GM08714 (cell line): ENCODE results near the gene NXNL1.
"Not testable (repeated sequence)": the region's sequence is repeated elsewhere in the genome, so short reads cannot be mapped to it uniquely, and the experiment has no call there.

Experiments used
- H3K4me3 ChIP-seq: fragments of 200-500 bp; sonication (Bioruptor generic); 2 replicates; pipeline ENCODE4 v1.5.1; 2014; ENCODE audit warnings: mild to moderate bottlenecking, low read length, inconsistent platforms
- ZNF274 ChIP-seq: IDR thresholded peaks from 2 replicates; pipeline ENCODE4 v1.6.1; 2012; ENCODE audit warnings: mild to moderate bottlenecking, low read depth, low read length

NXNL1 gene, protein sequence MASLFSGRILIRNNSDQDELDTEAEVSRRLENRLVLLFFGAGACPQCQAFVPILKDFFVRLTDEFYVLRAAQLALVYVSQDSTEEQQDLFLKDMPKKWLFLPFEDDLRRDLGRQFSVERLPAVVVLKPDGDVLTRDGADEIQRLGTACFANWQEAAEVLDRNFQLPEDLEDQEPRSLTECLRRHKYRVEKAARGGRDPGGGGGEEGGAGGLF

DNA sequence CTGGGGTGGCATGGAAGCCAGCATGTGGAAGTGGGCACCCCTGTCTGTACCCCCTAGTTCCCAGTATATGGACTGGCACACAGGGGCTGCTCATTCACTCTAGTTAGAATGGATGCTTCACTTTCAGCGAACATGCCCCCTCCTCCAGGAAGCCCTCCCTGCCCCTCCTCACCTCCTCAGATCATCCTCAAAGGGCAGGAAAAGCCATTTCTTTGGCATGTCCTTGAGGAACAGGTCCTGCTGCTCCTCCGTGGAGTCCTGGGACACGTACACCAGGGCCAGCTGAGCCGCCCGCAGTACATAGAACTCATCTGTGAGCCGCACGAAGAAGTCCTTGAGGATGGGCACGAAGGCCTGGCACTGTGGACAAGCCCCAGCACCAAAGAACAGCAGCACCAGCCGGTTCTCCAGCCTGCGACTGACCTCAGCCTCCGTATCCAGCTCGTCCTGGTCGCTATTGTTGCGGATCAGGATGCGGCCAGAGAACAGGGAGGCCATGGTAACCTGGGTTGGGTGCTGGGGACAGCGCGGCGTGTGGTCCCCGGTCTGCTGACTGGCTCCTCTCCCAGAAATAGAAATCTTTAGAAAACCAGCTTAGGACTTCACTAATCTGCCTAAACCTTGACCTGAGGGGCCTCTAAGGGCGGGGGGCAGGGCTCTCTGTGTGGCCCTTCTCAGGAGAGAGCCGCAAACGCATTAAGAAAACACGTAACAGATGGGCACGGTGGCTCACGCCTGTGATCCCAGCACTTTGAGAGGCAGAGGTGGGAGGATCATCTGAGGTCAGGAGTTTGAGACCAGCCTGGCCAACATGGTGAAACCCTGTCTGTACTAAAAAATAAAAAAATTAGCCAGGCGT is at the start of gene NXNL1:
NXNL1 (minus strand) TSS at position 555 of the 859 bp plus-strand sequence; CDS start at position 498, 57 bp downstream.
- no peak within 1 kb of the TSS for H3K4me3 ChIP-seq
- no peak for TF ChIP-seq ZNF274

DNA sequence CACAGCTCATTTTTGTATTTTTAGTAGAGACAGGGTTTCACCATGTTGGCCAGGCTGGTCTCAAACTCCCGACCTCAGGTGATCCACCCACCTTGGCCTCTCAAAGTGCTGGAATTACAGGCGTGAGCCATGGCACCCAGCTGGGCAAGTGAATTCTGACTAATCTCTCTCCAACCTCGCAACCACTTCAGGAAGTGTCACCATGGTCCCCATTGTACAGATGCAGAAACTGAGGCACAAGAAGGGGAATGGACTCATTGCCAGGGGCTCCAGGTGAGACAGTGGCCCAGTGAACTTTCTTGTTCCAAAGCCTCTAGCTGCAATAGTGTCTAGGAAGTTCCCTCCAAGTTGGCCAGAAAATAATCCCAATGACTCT is 47.8 kb upstream of the NXNL1 start:
- H3K4me3 ChIP-seq, result not testable (repeated sequence)

DNA sequence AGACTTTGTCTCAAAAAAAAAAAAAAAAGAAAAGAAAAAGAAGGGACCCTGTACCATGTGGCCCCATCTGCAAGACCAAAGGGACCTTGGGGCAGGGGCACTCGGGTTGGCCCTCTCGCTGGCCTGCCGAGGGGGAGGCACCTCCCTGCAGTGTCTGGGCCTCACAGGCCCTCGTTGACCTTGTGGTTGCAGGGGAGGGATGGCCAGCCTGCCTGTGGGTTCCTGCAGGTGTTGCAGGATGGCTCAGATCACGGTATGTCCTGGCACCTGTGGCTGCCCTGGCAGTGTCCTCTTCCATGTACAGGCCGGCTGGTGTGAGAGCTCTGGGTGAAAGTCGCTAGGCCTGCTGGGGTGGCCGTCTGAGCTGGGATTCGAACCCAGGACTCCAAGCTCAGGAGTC is 46.0 kb upstream of the NXNL1 start:
- TF ChIP-seq ZNF274, result no peak

DNA sequence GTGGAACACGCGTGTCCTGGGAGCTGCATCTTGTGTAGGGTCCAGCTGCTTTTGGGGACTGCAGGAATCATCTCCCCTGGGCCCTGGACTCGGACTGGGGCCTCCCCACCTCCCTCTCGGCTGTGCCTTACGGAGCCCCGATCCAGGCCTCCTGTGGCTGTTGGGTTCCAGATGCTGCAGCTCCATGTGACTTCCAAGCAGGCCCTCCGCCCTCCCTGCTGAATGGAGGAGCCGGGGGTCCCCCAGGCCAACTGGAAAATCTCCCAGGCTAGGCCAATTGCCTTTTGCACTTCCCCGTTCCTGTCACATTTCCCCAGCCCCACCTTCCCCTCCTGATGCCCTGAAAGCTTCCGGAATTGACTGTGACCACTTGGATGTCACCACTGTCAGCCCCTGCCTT is 44.5 kb upstream of the NXNL1 start:
- no peak for TF ChIP-seq ZNF274
- no peak overlapping the region for H3K4me3 ChIP-seq

More for the DNA sequence above, 46.0 kb upstream of the NXNL1 start:
- no peak overlapping the region for H3K4me3 ChIP-seq

DNA sequence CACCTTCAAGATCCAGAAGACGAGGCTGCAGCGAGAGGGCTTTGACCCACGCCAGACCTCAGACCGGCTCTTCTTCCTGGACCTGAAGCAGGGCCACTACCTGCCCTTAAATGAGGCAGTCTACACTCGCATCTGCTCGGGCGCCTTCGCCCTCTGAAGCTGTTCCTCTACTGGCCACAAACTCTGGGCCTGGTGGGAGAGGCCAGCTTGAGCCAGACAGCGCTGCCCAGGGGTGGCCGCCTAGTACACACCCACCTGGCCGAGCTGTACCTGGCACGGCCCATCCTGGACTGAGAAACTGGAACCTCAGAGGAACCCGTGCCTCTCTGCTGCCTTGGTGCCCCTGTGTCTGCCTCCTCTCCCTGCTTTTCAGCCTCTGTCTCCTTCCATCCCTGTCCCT is 43.7 kb upstream of the NXNL1 start:
- TF ChIP-seq ZNF274, result no peak

DNA sequence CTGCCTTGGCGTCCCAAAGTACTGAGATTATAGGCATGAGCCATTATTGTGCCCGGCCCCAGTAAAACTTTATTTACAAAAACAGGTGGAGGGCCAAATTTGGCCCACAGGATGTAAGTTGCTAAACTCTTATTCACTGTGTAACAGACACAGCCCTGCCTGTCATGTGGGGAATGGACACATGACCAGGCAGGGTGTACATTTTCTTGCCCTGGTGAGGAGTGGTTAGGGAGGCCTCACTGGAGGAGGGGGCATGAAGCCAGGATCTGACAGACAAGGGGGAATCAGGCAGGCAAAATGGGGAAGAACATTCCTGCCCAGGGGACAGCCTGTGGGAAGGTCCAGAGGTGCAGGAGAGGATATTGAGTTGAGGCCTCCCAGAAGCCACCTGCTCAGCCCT is 43.3 kb upstream of the NXNL1 start:
- H3K4me3 ChIP-seq, result no peak overlapping the region
- TF ChIP-seq ZNF274, result no peak

More for the DNA sequence above, 43.7 kb upstream of the NXNL1 start:
- no peak overlapping the region for H3K4me3 ChIP-seq

DNA sequence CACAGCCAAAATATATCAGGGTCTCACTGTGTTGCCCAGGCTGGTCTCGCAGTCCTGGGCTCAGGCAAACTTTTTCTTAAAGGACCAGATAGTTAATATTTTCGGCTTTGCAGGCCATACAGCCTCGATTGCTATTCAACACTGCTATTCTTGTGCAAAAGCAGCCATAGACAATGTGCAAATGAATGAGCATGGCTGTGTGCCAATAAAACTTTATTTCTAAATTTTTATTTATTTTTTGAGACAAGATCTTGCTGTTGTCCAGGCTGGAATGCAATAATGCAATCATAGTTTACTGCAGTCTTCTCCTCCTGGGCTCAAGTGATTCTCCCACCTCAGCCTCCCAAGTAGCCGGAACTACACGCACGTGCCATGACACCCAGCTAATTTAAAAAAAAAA is 42.5 kb upstream of the NXNL1 start:
- H3K4me3 ChIP-seq, result no peak overlapping the region
- no peak for TF ChIP-seq ZNF274

DNA sequence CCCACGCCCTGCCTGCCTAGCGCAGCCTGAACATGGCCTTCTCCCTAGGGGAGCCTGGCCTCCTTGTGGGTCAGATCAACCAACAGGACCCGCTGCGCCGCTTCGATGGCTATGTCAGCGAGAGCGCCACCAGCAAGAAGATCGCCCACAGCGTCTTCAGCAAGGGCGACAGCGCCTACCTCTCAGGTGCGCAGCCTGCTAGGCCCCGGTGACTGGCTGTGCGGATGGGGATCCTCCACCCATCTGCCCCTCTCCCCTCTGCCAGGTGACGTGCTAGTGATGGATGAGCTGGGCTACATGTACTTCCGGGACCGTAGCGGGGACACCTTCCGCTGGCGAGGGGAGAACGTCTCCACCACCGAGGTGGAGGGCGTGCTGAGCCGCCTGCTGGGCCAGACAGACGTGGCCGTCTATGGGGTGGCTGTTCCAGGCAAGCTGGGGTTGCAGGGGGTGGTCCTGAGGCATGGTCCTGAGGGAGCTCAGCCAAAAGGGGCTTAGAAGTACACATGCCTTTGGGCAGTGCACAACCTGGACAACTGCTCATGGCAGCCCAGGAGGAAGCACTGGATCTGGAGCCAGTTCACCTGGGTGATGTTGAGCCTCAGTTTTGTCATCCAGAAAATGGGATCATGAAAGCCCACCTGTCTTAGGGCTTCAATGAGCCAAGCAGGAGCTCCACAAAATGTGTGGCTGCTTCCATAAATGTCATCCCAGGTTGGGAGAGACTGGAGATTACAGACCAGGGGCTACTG is 39.9 kb upstream of the NXNL1 start:
- no peak for TF ChIP-seq ZNF274
- H3K4me3 ChIP-seq, result no peak overlapping the region

DNA sequence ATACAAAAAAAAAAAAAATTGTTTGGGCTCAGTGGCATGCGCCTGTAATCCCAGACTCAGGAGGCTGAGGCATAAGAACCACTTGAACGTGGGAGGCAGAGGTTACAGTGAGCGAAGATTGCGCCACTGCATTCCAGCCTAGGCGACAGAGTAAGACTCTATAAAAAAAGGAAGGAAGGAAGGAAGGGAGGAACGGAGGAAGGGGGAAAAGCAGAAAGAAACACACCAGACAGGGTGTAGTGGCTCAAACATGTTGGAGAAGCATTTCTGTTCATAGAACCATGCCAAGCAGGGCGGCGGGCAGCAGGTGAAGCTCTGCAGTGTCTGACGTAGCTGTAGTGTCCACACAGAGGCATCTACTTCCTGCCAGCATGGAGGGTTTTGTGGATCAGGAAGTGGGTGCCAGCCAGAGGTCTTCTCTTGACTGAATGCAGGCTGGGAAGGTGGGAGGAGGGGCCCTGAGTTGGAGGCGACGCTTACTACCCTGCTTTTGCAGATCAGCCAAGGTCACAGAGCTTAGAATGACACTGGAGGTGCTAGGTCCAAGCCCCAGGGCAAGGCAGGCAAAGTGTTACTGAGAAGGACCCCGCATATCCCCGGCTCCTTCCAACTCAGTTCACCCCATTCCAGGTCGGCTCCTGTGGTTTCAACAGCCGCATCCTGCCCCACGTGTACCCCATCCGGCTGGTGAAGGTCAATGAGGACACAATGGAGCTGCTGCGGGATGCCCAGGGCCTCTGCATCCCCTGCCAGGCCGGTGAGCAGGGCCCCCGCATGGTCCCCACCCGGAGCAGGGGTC is 39.1 kb upstream of the NXNL1 start:
- no peak for TF ChIP-seq ZNF274
- no peak overlapping the region for H3K4me3 ChIP-seq

DNA sequence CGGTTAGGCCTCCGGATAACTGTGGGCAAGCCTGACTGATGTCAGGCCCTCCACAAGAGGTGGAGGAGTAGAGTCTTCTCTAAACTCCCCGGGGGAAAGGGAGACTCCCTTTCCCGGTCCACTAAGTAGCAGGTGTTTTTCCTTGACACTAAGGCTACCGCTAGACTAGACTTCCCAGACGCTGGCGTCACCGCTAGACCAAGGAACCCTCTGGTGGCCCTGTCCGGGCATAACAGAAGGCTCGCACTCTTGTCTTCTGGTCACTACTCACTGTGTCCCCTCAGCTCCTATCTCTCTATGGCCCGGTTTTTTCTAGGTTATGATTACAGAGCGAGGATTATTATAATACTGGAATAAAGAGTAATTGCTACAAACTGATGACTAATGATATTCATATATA is 38.3 kb upstream of the NXNL1 start:
- H3K4me3 ChIP-seq, result not testable (repeated sequence)

DNA sequence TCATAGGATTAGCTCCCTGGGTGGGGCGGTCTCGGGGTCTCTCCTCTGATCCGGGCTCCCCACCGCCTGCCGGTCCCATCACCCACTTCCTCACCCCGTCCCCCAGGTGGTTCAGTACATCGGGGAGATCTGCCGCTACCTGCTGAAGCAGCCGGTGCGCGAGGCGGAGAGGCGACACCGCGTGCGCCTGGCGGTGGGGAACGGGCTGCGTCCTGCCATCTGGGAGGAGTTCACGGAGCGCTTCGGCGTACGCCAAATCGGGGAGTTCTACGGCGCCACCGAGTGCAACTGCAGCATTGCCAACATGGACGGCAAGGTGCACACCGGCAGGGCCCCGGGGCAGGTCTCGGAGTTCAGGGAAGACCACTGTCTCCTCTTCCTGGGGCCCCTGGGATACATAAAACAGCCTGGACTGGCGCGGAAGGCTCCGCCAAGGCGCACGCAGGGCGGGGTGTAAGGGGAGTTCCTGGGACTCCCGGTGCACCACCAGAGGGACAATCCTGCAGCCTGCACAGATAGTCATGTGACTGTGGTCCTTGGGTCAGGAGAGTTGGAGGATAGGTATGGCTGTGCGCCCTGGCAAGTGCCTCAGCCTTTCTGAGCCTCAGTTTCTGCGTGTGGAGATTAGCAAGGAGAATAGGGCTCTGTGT is 36.5 kb upstream of the NXNL1 start:
- no peak for TF ChIP-seq ZNF274
- H3K4me3 ChIP-seq, result no peak overlapping the region

DNA sequence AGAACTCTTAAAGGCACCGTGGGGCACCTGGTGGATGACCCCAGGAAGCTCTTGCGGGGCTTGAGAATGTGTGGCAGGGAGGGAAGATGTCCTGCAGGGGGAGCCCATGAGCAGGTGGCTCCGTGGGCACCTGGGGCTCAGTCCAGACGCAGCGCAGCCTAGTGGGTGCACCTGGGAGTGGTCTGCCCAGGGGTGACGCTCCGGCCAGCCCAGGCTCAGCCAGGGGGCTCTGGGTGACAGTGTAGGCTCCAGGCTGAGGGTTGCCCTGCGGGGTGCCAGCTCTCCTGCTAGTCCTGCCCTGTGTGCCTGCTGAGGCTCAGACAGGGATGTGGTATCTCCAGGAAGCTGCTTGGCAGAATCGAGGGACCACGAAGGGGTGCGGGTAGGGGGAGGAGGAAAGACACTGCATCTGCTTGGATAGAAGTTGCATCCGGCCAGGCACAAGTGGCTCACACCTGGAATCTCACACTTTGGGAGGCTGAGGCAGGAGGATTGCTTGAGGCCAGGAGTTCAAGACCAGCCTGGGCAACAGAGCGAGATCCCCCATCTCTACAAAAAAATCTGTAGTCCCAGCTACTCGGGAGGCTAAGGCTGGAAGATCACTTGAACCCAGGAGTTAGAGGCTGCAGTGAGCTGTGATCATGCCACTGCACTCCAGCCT is 35.7 kb upstream of the NXNL1 start:
- no peak overlapping the region for H3K4me3 ChIP-seq
- no peak for TF ChIP-seq ZNF274

DNA sequence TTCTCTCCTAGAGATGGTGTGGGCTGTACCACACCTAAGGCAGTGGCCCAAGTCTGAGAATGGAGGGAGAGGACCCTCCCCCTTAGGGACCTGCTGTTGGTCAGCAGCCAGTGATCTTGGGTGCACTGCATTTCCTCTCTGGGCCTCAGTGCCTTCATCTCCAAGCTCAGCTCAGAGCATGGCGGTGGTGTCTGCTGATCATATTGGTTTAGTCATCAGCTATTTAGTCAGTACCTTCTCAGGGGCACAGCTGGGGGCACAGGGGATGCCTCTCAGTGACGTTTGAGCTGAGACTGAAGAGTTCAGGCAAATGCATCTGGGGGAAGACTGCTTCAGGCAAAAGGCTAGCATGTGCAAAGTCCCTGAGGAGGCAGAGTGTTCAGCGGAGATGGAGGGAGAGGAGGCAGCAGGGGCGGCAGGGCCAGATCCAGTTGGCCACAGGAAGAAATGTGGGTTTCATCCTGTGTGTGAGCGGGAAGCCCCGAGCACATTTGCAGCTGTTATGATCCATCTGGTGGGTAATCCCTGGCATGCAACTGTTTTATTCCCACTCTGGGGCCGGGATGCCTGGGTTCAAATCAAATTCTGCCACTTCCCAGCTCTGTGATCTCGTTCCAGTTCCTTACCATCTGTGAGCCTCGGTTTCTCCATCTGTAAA is 35.0 kb upstream of the NXNL1 start:
- no peak for TF ChIP-seq ZNF274
- no peak overlapping the region for H3K4me3 ChIP-seq
